K562 (cell line): ENCODE results near the gene HIF1A. TPM values are rescaled to one million over a fixed set of nuclear protein-coding genes. Genes with fewer than 3 reads are reported as not detected.

Experiments used
- ATF7 ChIP-seq: fragments of 450-650 bp; IDR thresholded peaks from 2 replicates; pipeline ENCODE4 v1.7.1; 2014; ENCODE audit warnings: mild to moderate bottlenecking, moderate library complexity
- CBFA2T3 ChIP-seq: fragments of 450-650 bp; IDR thresholded peaks from 2 replicates; pipeline ENCODE4 v1.6.1; 2017
- CTCF ChIP-seq, 3 experiments: IDR thresholded peaks in 2 of 3; conservative IDR thresholded peaks in 1 of 3; 2 replicates each; pipeline ENCODE4 v1.5.1; 2011 to 2012; ENCODE audit warnings: low read length in 3 of 3, mild to moderate bottlenecking in 3 of 3, control low read depth in 2 of 3, improper control_type of control experiment in 1 of 3, inconsistent platforms in 1 of 3, low read depth in 1 of 3, mixed read lengths in 1 of 3, moderate library complexity in 1 of 3; ENCODE audit not compliant: insufficient read depth in 2 of 3
- DLX4 ChIP-seq: fragments of 250-450 bp; sonication (Bioruptor Pico); IDR thresholded peaks from 2 replicates; pipeline ENCODE4 v1.6.1; 2021; ENCODE audit warnings: mild to moderate bottlenecking
- HNRNPLL ChIP-seq: fragments of 200-400 bp; formaldehyde crosslinking; IDR thresholded peaks from 2 replicates; pipeline ENCODE4 v1.6.1; 2017; ENCODE audit warnings: low read length, low read depth, mild to moderate bottlenecking; ENCODE audit not compliant: poor library complexity, severe bottlenecking
- LEF1 ChIP-seq: fragments of 450-650 bp; IDR thresholded peaks from 2 replicates; pipeline ENCODE4 v1.6.1; 2016; ENCODE audit warnings: mild to moderate bottlenecking
- MEIS2 ChIP-seq: fragments of 450-650 bp; IDR thresholded peaks from 2 replicates; pipeline ENCODE4 v1.6.1; 2014; ENCODE audit warnings: mild to moderate bottlenecking; ENCODE audit not compliant: partially characterized antibody
- NFXL1 ChIP-seq: fragments of 450-650 bp; formaldehyde crosslinking; IDR thresholded peaks from 2 replicates; pipeline ENCODE4 v1.4.0; 2021; ENCODE audit warnings: mild to moderate bottlenecking
- POLR2G ChIP-seq: fragments of 200-400 bp; formaldehyde crosslinking; IDR thresholded peaks from 2 replicates; pipeline ENCODE4 v1.6.1; 2017; ENCODE audit warnings: low read depth, mild to moderate bottlenecking, antibody characterized with exemption, low read length, moderate library complexity
- PRDM10 ChIP-seq: fragments of 450-650 bp; IDR thresholded peaks from 2 replicates; pipeline ENCODE4 v1.6.1; 2018; ENCODE audit not compliant: partially characterized antibody
- RAD21 ChIP-seq, 2 experiments: fragments of 250-450 bp in 1 of 2; fragments of 450-650 bp in 1 of 2; sonication (Bioruptor Pico) in 1 of 2; formaldehyde crosslinking in 1 of 2; IDR thresholded peaks in 1 of 2; conservative IDR thresholded peaks in 1 of 2; 2 replicates each; pipeline versions ENCODE4 v1.4.0 to v1.8.0; 2020 to 2022; ENCODE audit warnings: mild to moderate bottlenecking in 2 of 2, moderate library complexity in 1 of 2
- SRSF3 ChIP-seq: fragments of 200-400 bp; formaldehyde crosslinking; IDR thresholded peaks from 2 replicates; pipeline ENCODE4 v1.6.1; 2016; ENCODE audit warnings: mild to moderate bottlenecking, low read length, moderate library complexity; ENCODE audit not compliant: insufficient read depth
- ZFP1 ChIP-seq: fragments of 450-650 bp; formaldehyde crosslinking; IDR thresholded peaks from 2 replicates; pipeline ENCODE4 v1.4.0; 2020; ENCODE audit warnings: mild to moderate bottlenecking, mixed read lengths
- ZNF511 ChIP-seq: sonication (generic); formaldehyde crosslinking; IDR thresholded peaks from 2 replicates; pipeline ENCODE4 v1.8.0; 2022; ENCODE audit warnings: mild to moderate bottlenecking, missing genetic modification reagents
- ZNF57 ChIP-seq: fragments of 450-650 bp; formaldehyde crosslinking; IDR thresholded peaks from 2 replicates; pipeline ENCODE4 v1.4.0; 2020; ENCODE audit warnings: mild to moderate bottlenecking, moderate library complexity
- ZNF589 ChIP-seq: fragments of 200-800 bp; sonication (Bioruptor generic); IDR thresholded peaks from 2 replicates; pipeline ENCODE4 v1.6.1; 2016; ENCODE audit warnings: low read depth, missing genetic modification characterization, missing compliant biosample characterization
- ZNF76 ChIP-seq: fragments of 250-450 bp; sonication (Bioruptor Pico); IDR thresholded peaks from 2 replicates; pipeline ENCODE4 v1.4.0; 2020; ENCODE audit warnings: mild to moderate bottlenecking, moderate library complexity, borderline replicate concordance
- ZNF77 ChIP-seq: fragments of 250-450 bp; sonication (Bioruptor Pico); IDR thresholded peaks from 2 replicates; pipeline ENCODE4 v1.5.0; 2020
- polyA plus RNA-seq, 8 experiments: library from polyadenylated mRNA; depleted of rRNA in 4 of 8; stranded (reverse) in 5 of 8; unstranded in 3 of 8; fragments of >200 nt; fragmentation: Nextera tagmentation in 2 of 8; fragmentation: Illumina TruSeq in 1 of 8; extraction: Ambion mirVana in 2 of 8; extraction: Trizol in 1 of 8; gene quantifications; 2 replicates each; pipeline versions ENCODE4 v1.2.1 to v1.2.3, GENCODE V29; 2011 to 2014; ENCODE audit warnings: inconsistent platforms in 1 of 8, missing spikeins in 1 of 8
- total RNA-seq, 7 experiments: library from RNA; depleted of rRNA in 6 of 7; stranded (reverse); fragments of >200 nt in 6 of 7; fragmentation: Illumina TruSeq in 2 of 7; extraction: Trizol in 2 of 7; gene quantifications; 2 replicates each; pipeline versions ENCODE4 v1.2.1 to v1.2.3, GENCODE V29; 2011 to 2021; ENCODE audit warnings: low replicate concordance in 1 of 7
- TF ChIP-seq, protein P1 (sequence below): sonication (generic); formaldehyde crosslinking; IDR thresholded peaks from 2 replicates; pipeline ENCODE4 v1.8.0; 2022; ENCODE audit warnings: missing genetic modification reagents, mild to moderate bottlenecking, moderate library complexity, borderline replicate concordance
- TF ChIP-seq, protein P2 (sequence below): fragments of 450-650 bp; IDR thresholded peaks from 2 replicates; pipeline ENCODE4 v1.6.1; 2018; ENCODE audit warnings: mild to moderate bottlenecking, low read depth; ENCODE audit not compliant: partially characterized antibody

The HIF1A gene
- total and polyA plus RNA-seq, 9 of the 15 experiments (the other 6 are each of a cell fraction or from before 2014, with no cell fraction given) = 5.9 to 35.3 (median 24.2) TPM

GRCh38 chr14:61753631-61754030 lies 58.3 kb downstream of the HIF1A start (continued):
- TF ChIP-seq ZNF57 (CRISPR knock-in tag) = no peak
- TF ChIP-seq, protein P1, sequence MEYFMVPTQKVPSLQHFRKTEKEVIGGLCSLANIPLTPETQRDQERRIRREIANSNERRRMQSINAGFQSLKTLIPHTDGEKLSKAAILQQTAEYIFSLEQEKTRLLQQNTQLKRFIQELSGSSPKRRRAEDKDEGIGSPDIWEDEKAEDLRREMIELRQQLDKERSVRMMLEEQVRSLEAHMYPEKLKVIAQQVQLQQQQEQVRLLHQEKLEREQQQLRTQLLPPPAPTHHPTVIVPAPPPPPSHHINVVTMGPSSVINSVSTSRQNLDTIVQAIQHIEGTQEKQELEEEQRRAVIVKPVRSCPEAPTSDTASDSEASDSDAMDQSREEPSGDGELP (CRISPR knock-in tag) = peak; percentile 37; the same call in 1 of the 2 replicates
- no peak for TF ChIP-seq NFXL1 (CRISPR knock-in tag)
- TF ChIP-seq RAD21 (CRISPR knock-in tag; conservative IDR thresholded peaks at IDR 0.05 in 1 of 2, IDR thresholded peaks at IDR 0.05 in 1 of 2) = peak; percentile 23 to 33; a peak in 2 of 4 replicates
- TF ChIP-seq, protein P2, sequence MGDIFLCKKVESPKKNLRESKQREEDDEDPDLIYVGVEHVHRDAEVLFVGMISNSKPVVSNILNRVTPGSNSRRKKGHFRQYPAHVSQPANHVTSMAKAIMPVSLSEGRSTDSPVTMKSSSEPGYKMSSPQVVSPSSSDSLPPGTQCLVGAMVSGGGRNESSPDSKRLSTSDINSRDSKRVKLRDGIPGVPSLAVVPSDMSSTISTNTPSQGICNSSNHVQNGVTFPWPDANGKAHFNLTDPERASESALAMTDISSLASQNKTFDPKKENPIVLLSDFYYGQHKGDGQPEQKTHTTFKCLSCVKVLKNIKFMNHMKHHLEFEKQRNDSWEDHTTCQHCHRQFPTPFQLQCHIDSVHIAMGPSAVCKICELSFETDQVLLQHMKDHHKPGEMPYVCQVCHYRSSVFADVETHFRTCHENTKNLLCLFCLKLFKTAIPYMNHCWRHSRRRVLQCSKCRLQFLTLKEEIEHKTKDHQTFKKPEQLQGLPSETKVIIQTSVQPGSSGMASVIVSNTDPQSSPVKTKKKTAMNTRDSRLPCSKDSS = no peak
- peak; percentile 5 for TF ChIP-seq MEIS2
- TF ChIP-seq DLX4 (CRISPR knock-in tag) = no peak
- TF ChIP-seq CTCF (IDR thresholded peaks at IDR 0.05 in 2 of 3, conservative IDR thresholded peaks at IDR 0.05 in 1 of 3; ENCODE audit: insufficient read depth in 2 of 3, low read depth in 1 of 3, low read length in 3 of 3) = peak; percentile 38 to 51 (median 44); a peak in 5 of 6 replicates
- TF ChIP-seq SRSF3 = no peak
- no peak for TF ChIP-seq ZFP1 (CRISPR knock-in tag)
- no peak for TF ChIP-seq HNRNPLL
- no peak for TF ChIP-seq ATF7
- no peak for TF ChIP-seq ZNF589 (CRISPR knock-in tag)
- no peak for TF ChIP-seq LEF1
- TF ChIP-seq POLR2G = no peak
- no peak for TF ChIP-seq ZNF76 (CRISPR knock-in tag)
- no peak for TF ChIP-seq CBFA2T3
- peak; percentile 74 for TF ChIP-seq PRDM10
- TF ChIP-seq ZNF511 (CRISPR knock-in tag) = no peak
- TF ChIP-seq ZNF77 (CRISPR knock-in tag) = no peak
